Smooth muscle cell (in vitro differentiated cells): ENCODE data around the gene TENM3. TPM values are rescaled to one million over a fixed set of nuclear protein-coding genes. Genes with fewer than 3 reads are reported as not detected.

Experiments
- DNase-seq: peaks from one replicate; lab custom pipeline; 2025; ENCODE audit not compliant: unreplicated experiment; lab: John Stamatoyannopoulos, UW
- H2AFZ ChIP-seq: fragments of 200-600 bp; sonication (generic); 2 replicates; pipeline ENCODE4 v1.6.0; 2016; ENCODE audit warnings: antibody characterized with exemption, low read depth, mild to moderate bottlenecking
- H3F3A ChIP-seq: fragments of 200-600 bp; sonication (generic); 2 replicates; pipeline ENCODE4 v1.6.0; 2017; ENCODE audit warnings: antibody characterized with exemption, low read depth
- H3K27ac ChIP-seq: fragments of 200-600 bp; sonication (generic); 2 replicates; pipeline ENCODE4 v1.5.1; 2016; ENCODE audit warnings: low read depth, mild to moderate bottlenecking
- H3K27me3 ChIP-seq: fragments of 200-600 bp; sonication (generic); 2 replicates; pipeline ENCODE4 v1.6.1; 2016; ENCODE audit warnings: low read depth, mild to moderate bottlenecking
- H3K36me3 ChIP-seq: fragments of 200-600 bp; sonication (generic); 2 replicates; pipeline ENCODE4 v1.5.1; 2016; ENCODE audit warnings: low read depth
- H3K4me1 ChIP-seq: fragments of 200-600 bp; sonication (generic); 2 replicates; pipeline ENCODE4 v1.5.1; 2016; ENCODE audit warnings: low read depth
- H3K4me2 ChIP-seq: fragments of 200-600 bp; sonication (generic); 2 replicates; pipeline ENCODE4 v1.6.0; 2016; ENCODE audit warnings: mild to moderate bottlenecking
- H3K4me3 ChIP-seq: fragments of 200-600 bp; sonication (generic); 2 replicates; pipeline ENCODE4 v1.5.1; 2016; ENCODE audit warnings: mild to moderate bottlenecking
- H3K79me2 ChIP-seq: fragments of 200-600 bp; sonication (generic); 2 replicates; pipeline ENCODE4 v1.6.0; 2016; ENCODE audit warnings: low read depth, mild to moderate bottlenecking
- H3K9ac ChIP-seq: fragments of 200-600 bp; sonication (generic); 2 replicates; pipeline ENCODE4 v1.6.0; 2016; ENCODE audit warnings: low read depth
- H3K9me3 ChIP-seq: fragments of 200-600 bp; sonication (generic); replicated peaks from 2 replicates; pipeline ENCODE4 v1.5.1; 2016; ENCODE audit warnings: low read depth
- H4K20me1 ChIP-seq: fragments of 200-600 bp; sonication (generic); 2 replicates; pipeline ENCODE4 v1.6.0; 2016; ENCODE audit warnings: low read depth
- CTCF ChIP-seq: fragments of 200-600 bp; sonication (generic); IDR thresholded peaks from 2 replicates; pipeline ENCODE4 v1.5.1; 2017; ENCODE audit warnings: borderline replicate concordance, mild to moderate bottlenecking, antibody characterized with exemption; ENCODE audit not compliant: insufficient read depth, poor library complexity, severe bottlenecking
- WGBS: methylation state at CpG from one replicate; pipeline ENCODE4 v1.1.7; 2016; ENCODE audit warnings: low lambda C conversion rate; 5-methylcytosine and 5-hydroxymethylcytosine counted together
- polyA plus RNA-seq: library from polyadenylated mRNA; unstranded; fragments of >200 nt; fragmentation: Nextera tagmentation; extraction: Ambion mirVana; gene quantifications from 2 replicates; pipeline ENCODE4 v1.2.1, GENCODE V29; 2016
- total RNA-seq: library from RNA; depleted of rRNA; stranded (reverse); fragments of >200 nt; gene quantifications from 2 replicates; pipeline ENCODE4 v1.2.3, GENCODE V29; 2014

Gene TENM3
- total and polyA plus RNA-seq, 2 experiments from 2014 or later = 46.9 to 295 TPM

- H3K27me3 ChIP-seq = peaks cover 7% of the 10 kb centered on the region
- H3K36me3 ChIP-seq = no peaks in the 10 kb centered on the region
- no peaks in the 10 kb centered on the region for H4K20me1 ChIP-seq
- H3K4me2 ChIP-seq = no peak overlapping the region
- no peak for TF ChIP-seq CTCF
- H3F3A ChIP-seq = no peaks in the 10 kb centered on the region
- no peaks in the 10 kb centered on the region for H3K79me2 ChIP-seq
- no peak overlapping the region for H3K9ac ChIP-seq
- 86% methylated on average over 12 of the region's 12 CpGs for WGBS
- no peak overlapping the region for H2AFZ ChIP-seq
- peaks cover 15% of the 10 kb centered on the region for H3K4me1 ChIP-seq
- H3K27ac ChIP-seq = no peak overlapping the region
- DNase-seq = no peak
- no peak overlapping the region for H3K4me3 ChIP-seq
- H3K9me3 ChIP-seq = no peaks in the 10 kb centered on the region
Measured at GRCh38 chr4:182825786-182826185, 582.6 kb downstream of the TENM3 start.

GRCh38 chr4:182826391-182826790 is 583.2 kb downstream of the TENM3 start:
- no peaks in the 10 kb centered on the region for H3K36me3 ChIP-seq
- no peak for DNase-seq
- WGBS = 66% methylated on average over 13 of the region's 13 CpGs
- H4K20me1 ChIP-seq = no peaks in the 10 kb centered on the region
- H3K9me3 ChIP-seq = no peaks in the 10 kb centered on the region
- no peak overlapping the region for H3K9ac ChIP-seq
- H3K4me1 ChIP-seq = peaks cover 15% of the 10 kb centered on the region
- H3K27me3 ChIP-seq = peaks cover 13% of the 10 kb centered on the region
- no peak overlapping the region for H3K27ac ChIP-seq
- no peaks in the 10 kb centered on the region for H3F3A ChIP-seq
- no peak overlapping the region for H2AFZ ChIP-seq
- H3K4me2 ChIP-seq = no peak overlapping the region
- no peak for TF ChIP-seq CTCF
- no peak overlapping the region for H3K4me3 ChIP-seq
- no peaks in the 10 kb centered on the region for H3K79me2 ChIP-seq

GRCh38 chr4:182827166-182827565 is 584.0 kb downstream of the TENM3 start:
- Histone ChIP-seq H3K36me3 (no peaks in the 10 kb centered on the region), H3K4me2 (no peak overlapping the region), H3K27ac (no peak overlapping the region), H3K9ac (no peak overlapping the region), H3K27me3 (peaks cover 13% of the 10 kb centered on the region), H4K20me1 (no peaks in the 10 kb centered on the region), H3K4me1 (peaks cover 15% of the 10 kb centered on the region), H2AFZ (no peak overlapping the region), H3K9me3 (no peaks in the 10 kb centered on the region), H3K4me3 (no peak overlapping the region), H3K79me2 (no peaks in the 10 kb centered on the region), H3F3A (no peaks in the 10 kb centered on the region)
- WGBS = 95% methylated on average over 8 of the region's 8 CpGs
- DNase-seq = no peak
- TF ChIP-seq CTCF = no peak

GRCh38 chr4:182827954-182828353 is 584.8 kb downstream of the TENM3 start:
- H3K27ac ChIP-seq = no peak overlapping the region
- no peak for TF ChIP-seq CTCF
- WGBS = 92% methylated on average over 9 of the region's 9 CpGs

More at GRCh38 chr4:182827954-182828353, 584.8 kb downstream of the TENM3 start:
- no peak overlapping the region for H3K4me3 ChIP-seq
- no peaks in the 10 kb centered on the region for H3K79me2 ChIP-seq
- no peaks in the 10 kb centered on the region for H3F3A ChIP-seq
- H3K36me3 ChIP-seq = no peaks in the 10 kb centered on the region
- no peaks in the 10 kb centered on the region for H4K20me1 ChIP-seq
- no peak overlapping the region for H3K4me2 ChIP-seq
- no peak overlapping the region for H3K9ac ChIP-seq
- H3K27me3 ChIP-seq = peaks cover 17% of the 10 kb centered on the region
- no peaks in the 10 kb centered on the region for H3K9me3 ChIP-seq
- no peak for DNase-seq
- H2AFZ ChIP-seq = no peak overlapping the region
- peaks cover 15% of the 10 kb centered on the region for H3K4me1 ChIP-seq
